Right atrium auricular region (tissue), 2 donors: Measurements from ENCODE around the gene URM1. TPM values are rescaled to one million over a fixed set of nuclear protein-coding genes. Genes with fewer than 3 reads are reported as not detected.

ENCODE experiments used
- DNase-seq: peaks from one replicate; pipeline ENCODE4 v3.0.0-alpha.2; 2019; ENCODE audit warnings: low spot score
- H3K27ac ChIP-seq, 2 donors: fragments of 200-600 bp; sonication (generic); 1 replicate in 1 of 2; 2 replicates in 1 of 2; pipeline ENCODE4 v1.5.1; 2016 to 2019
- H3K27me3 ChIP-seq, 2 donors: fragments of 200-600 bp; sonication (generic); one replicate each; pipeline versions ENCODE4 v1.5.1 to v1.6.0; 2017 to 2019
- H3K36me3 ChIP-seq: fragments of 200-600 bp; sonication (generic); one replicate; pipeline ENCODE4 v1.5.1; 2016
- H3K4me1 ChIP-seq, 2 donors: fragments of 200-600 bp; sonication (generic); one replicate each; pipeline versions ENCODE4 v1.5.1 to v1.6.0; 2017 to 2019
- H3K4me3 ChIP-seq, 2 donors: fragments of 200-600 bp; sonication (generic); 1 replicate in 1 of 2; 2 replicates in 1 of 2; pipeline ENCODE4 v1.5.1; 2017 to 2019; ENCODE audit warnings: mild to moderate bottlenecking in 1 of 2, moderate library complexity in 1 of 2
- H3K9me3 ChIP-seq, 2 donors: fragments of 200-600 bp; sonication (generic); one replicate each; pipeline ENCODE4 v1.5.1; 2019
- CTCF ChIP-seq, 2 donors: fragments of 200-600 bp; sonication (generic); IDR thresholded peaks; one replicate each; pipeline ENCODE4 v1.5.1; 2019; ENCODE audit warnings: antibody characterized with exemption in 2 of 2
- total RNA-seq, 2 donors: library from RNA; depleted of rRNA; stranded (reverse); fragments of >200 nt; gene quantifications; one replicate each; pipeline ENCODE4 v1.1.0, GENCODE V29; 2016

Gene URM1
- total RNA-seq, 2 donors from 2014 or later: 34.0 to 37.3 TPM

GRCh38 chr9:128405077-128405779, 34.1 kb downstream of the URM1 start:
- DNase-seq: no peak
- no peaks in the 10 kb centered on the region for H3K36me3 ChIP-seq
- no peaks in the 10 kb centered on the region for H3K27me3 ChIP-seq
- no peak overlapping the region for H3K4me3 ChIP-seq
- no peaks in the 10 kb centered on the region for H3K4me1 ChIP-seq
- no peaks in the 10 kb centered on the region for H3K9me3 ChIP-seq
- TF ChIP-seq CTCF (IDR thresholded peaks at IDR 0.05): no peak
- no peak overlapping the region for H3K27ac ChIP-seq

GRCh38 chr9:128405780-128406171, 34.6 kb downstream of the URM1 start:
- no peak for TF ChIP-seq CTCF (IDR thresholded peaks at IDR 0.05)
- no peak overlapping the region for H3K27ac ChIP-seq
- no peak for DNase-seq
- H3K4me1 ChIP-seq: no peaks in the 10 kb centered on the region
- no peaks in the 10 kb centered on the region for H3K36me3 ChIP-seq
- H3K27me3 ChIP-seq: no peaks in the 10 kb centered on the region
- no peaks in the 10 kb centered on the region for H3K9me3 ChIP-seq
- H3K4me3 ChIP-seq: no peak overlapping the region

GRCh38 chr9:128406848-128407391, 35.7 kb downstream of the URM1 start:
- no peaks in the 10 kb centered on the region for H3K9me3 ChIP-seq
- no peaks in the 10 kb centered on the region for H3K36me3 ChIP-seq
- H3K27me3 ChIP-seq: no peaks in the 10 kb centered on the region
- H3K4me1 ChIP-seq: no peaks in the 10 kb centered on the region
- no peak for TF ChIP-seq CTCF (IDR thresholded peaks at IDR 0.05)
- H3K4me3 ChIP-seq: no peak overlapping the region
- no peak for DNase-seq
- no peak overlapping the region for H3K27ac ChIP-seq

- Histone ChIP-seq H3K27ac (no peak overlapping the region), H3K27me3 (no peaks in the 10 kb centered on the region), H3K9me3 (no peaks in the 10 kb centered on the region), H3K4me1 (no peaks in the 10 kb centered on the region), H3K4me3 (no peak overlapping the region), H3K36me3 (no peaks in the 10 kb centered on the region)
- no peak for DNase-seq
- TF ChIP-seq CTCF (IDR thresholded peaks at IDR 0.05): no peak
These were observed 37.8 kb downstream of the URM1 start for GRCh38 chr9:128408963-128409431.

GRCh38 chr9:128409450-128409849, 38.3 kb downstream of the URM1 start:
- Histone ChIP-seq H3K27me3 (no peaks in the 10 kb centered on the region), H3K9me3 (no peaks in the 10 kb centered on the region), H3K27ac (no peak overlapping the region), H3K4me1 (no peaks in the 10 kb centered on the region), H3K36me3 (no peaks in the 10 kb centered on the region), H3K4me3 (no peak overlapping the region)
- no peak for TF ChIP-seq CTCF (IDR thresholded peaks at IDR 0.05)
- DNase-seq: no peak
